Liver (tissue), 9 donors: ENCODE measurements around the gene CABCOCO1. TPM values are rescaled to one million over a fixed set of nuclear protein-coding genes. Genes with fewer than 3 reads are reported as not detected.

Experiments used
- DNase-seq: peaks from one replicate; pipeline ENCODE4 v3.0.0-alpha.2; 2017; ENCODE audit warnings: low spot score
- H3K27ac ChIP-seq, 2 donors: one replicate each; pipeline ENCODE4 v1.7.0; 2013; ENCODE audit warnings: inconsistent platforms in 2 of 2, low read length in 2 of 2, control low read depth in 1 of 2, low read depth in 1 of 2, mild to moderate bottlenecking in 1 of 2
- H3K27me3 ChIP-seq, 4 donors: one replicate each; pipeline versions ENCODE4 v1.6.1 to v1.7.0; 2013; ENCODE audit warnings: low read length in 3 of 4, inconsistent platforms in 1 of 4, mild to moderate bottlenecking in 1 of 4, moderate library complexity in 1 of 4; ENCODE audit not compliant: control insufficient read depth in 4 of 4, insufficient read depth in 4 of 4
- H3K36me3 ChIP-seq, 4 donors: one replicate each; pipeline versions ENCODE4 v1.6.1 to v1.7.0; 2013; ENCODE audit warnings: low read length in 3 of 4, mild to moderate bottlenecking in 3 of 4, low read depth in 1 of 4, moderate library complexity in 1 of 4; ENCODE audit not compliant: control insufficient read depth in 4 of 4, insufficient read depth in 3 of 4
- H3K4me1 ChIP-seq, 4 donors: one replicate each; pipeline versions ENCODE4 v1.6.1 to v1.7.0; 2013; ENCODE audit warnings: low read length in 3 of 4, mild to moderate bottlenecking in 3 of 4, moderate library complexity in 1 of 4; ENCODE audit not compliant: control insufficient read depth in 4 of 4, insufficient read depth in 4 of 4
- H3K4me3 ChIP-seq, 3 donors: one replicate each; pipeline versions ENCODE4 v1.6.1 to v1.7.0; 2013; ENCODE audit warnings: low read length in 3 of 3, control low read depth in 1 of 3, low read depth in 1 of 3, mild to moderate bottlenecking in 1 of 3
- H3K9ac ChIP-seq, 2 donors: one replicate each; pipeline ENCODE4 v1.7.0; 2013; ENCODE audit warnings: low read length in 2 of 2, mild to moderate bottlenecking in 2 of 2, moderate library complexity in 2 of 2, control low read depth in 1 of 2, low read depth in 1 of 2
- H3K9me3 ChIP-seq, 4 donors: one replicate each; pipeline versions ENCODE4 v1.6.1 to v1.7.0; 2013; ENCODE audit warnings: low read length in 3 of 4; ENCODE audit not compliant: control insufficient read depth in 4 of 4
- ATF3 ChIP-seq: IDR thresholded peaks from 2 replicates; pipeline ENCODE4 v1.6.1; 2016; ENCODE audit warnings: antibody characterized with exemption
- CTCF ChIP-seq: fragments of 150-350 bp; IDR thresholded peaks from 2 replicates; pipeline ENCODE4 v1.5.1; 2017; ENCODE audit warnings: improper control_type of control experiment, low read depth, low read length; ENCODE audit not compliant: missing input control
- EGR1 ChIP-seq, 2 donors: IDR thresholded peaks; 2 replicates each; pipeline ENCODE4 v1.6.1; 2016 to 2018; ENCODE audit warnings: antibody characterized with exemption in 2 of 2, low read depth in 2 of 2
- FOXA2 ChIP-seq: IDR thresholded peaks from 2 replicates; pipeline ENCODE4 v1.6.1; 2016; ENCODE audit warnings: antibody characterized with exemption
- GABPA ChIP-seq, 2 donors: IDR thresholded peaks in 1 of 2; conservative IDR thresholded peaks in 1 of 2; 2 replicates each; pipeline ENCODE4 v1.6.1; 2016; ENCODE audit warnings: antibody characterized with exemption in 2 of 2, mild to moderate bottlenecking in 1 of 2, moderate library complexity in 1 of 2
- HNF4A ChIP-seq, 2 donors: conservative IDR thresholded peaks; 2 replicates each; pipeline ENCODE4 v1.6.1; 2016; ENCODE audit warnings: antibody characterized with exemption in 2 of 2, mild to moderate bottlenecking in 2 of 2
- HNF4G ChIP-seq: IDR thresholded peaks from 2 replicates; pipeline ENCODE4 v1.6.1; 2016; ENCODE audit warnings: antibody characterized with exemption
- JUND ChIP-seq, 2 donors: IDR thresholded peaks; 2 replicates each; pipeline ENCODE4 v1.6.1; 2016; ENCODE audit warnings: antibody characterized with exemption in 2 of 2
- NR2F2 ChIP-seq: IDR thresholded peaks from 2 replicates; pipeline ENCODE4 v1.6.1; 2016; ENCODE audit warnings: antibody characterized with exemption
- RXRA ChIP-seq, 2 donors: IDR thresholded peaks; 2 replicates each; pipeline ENCODE4 v1.6.1; 2017 to 2018; ENCODE audit warnings: antibody characterized with exemption in 2 of 2, mild to moderate bottlenecking in 1 of 2
- SP1 ChIP-seq: IDR thresholded peaks from 2 replicates; pipeline ENCODE4 v1.6.1; 2018; ENCODE audit warnings: antibody characterized with exemption, mild to moderate bottlenecking
- TAF1 ChIP-seq: conservative IDR thresholded peaks from 2 replicates; pipeline ENCODE4 v1.6.1; 2016; ENCODE audit warnings: antibody characterized with exemption, mild to moderate bottlenecking
- YY1 ChIP-seq: IDR thresholded peaks from 2 replicates; pipeline ENCODE4 v1.6.1; 2016; ENCODE audit warnings: antibody characterized with exemption, mild to moderate bottlenecking
- ZBTB33 ChIP-seq: IDR thresholded peaks from 2 replicates; pipeline ENCODE4 v1.6.1; 2016; ENCODE audit warnings: antibody characterized with exemption
- WGBS: extraction: QIAGEN DNeasy Blood & Tissue Kit; methylation state at CpG from one replicate; pipeline ENCODE4 v1.1.7; 2013; 5-methylcytosine and 5-hydroxymethylcytosine counted together
- polyA plus RNA-seq, 2 donors: library from polyadenylated mRNA; stranded (reverse) in 1 of 2; unstranded in 1 of 2; fragments of 200-250 nt in 1 of 2; fragments of >200 nt in 1 of 2; fragmentation: Nextera tagmentation in 1 of 2; extraction: Ambion mirVana in 1 of 2; gene quantifications; one replicate each; pipeline versions ENCODE4 v1.2.1 to v1.2.3, GENCODE V29; 2013 to 2015
- total RNA-seq, 2 donors: library from RNA; depleted of rRNA; stranded (reverse); fragments of >200 nt; gene quantifications; one replicate each; pipeline ENCODE4 v1.2.3, GENCODE V29; 2014
- donor health status: healthy.
- donor health status: healthy.
- donor health status: healthy.
- donor health status: healthy.
- donor health status: healthy.

The CABCOCO1 gene
- total and polyA plus RNA-seq, 4 donors, result 0.09 to 0.20 TPM; not detected in 2

- TF ChIP-seq ATF3 (no peak), RXRA (IDR thresholded peaks at IDR 0.05) (no peak)
Observed at GRCh38 chr10:61798713-61799112, 136.0 kb downstream of the CABCOCO1 start (continued).

- no peak overlapping the region for H3K9ac ChIP-seq
- WGBS, result 92% methylated on average over 5 of the region's 5 CpGs
- DNase-seq, result no peak
Observed at GRCh38 chr10:61801484-61801883, 138.8 kb downstream of the CABCOCO1 start.

GRCh38 chr10:61803269-61803668, 140.5 kb downstream of the CABCOCO1 start:
- DNase-seq, result no peak
- H3K27ac ChIP-seq, result no peak overlapping the region
- no peaks in the 10 kb centered on the region for H3K27me3 ChIP-seq
- no peaks in the 10 kb centered on the region for H3K36me3 ChIP-seq
- no peak overlapping the region for H3K4me3 ChIP-seq
- H3K4me1 ChIP-seq, result no peaks in the 10 kb centered on the region
- WGBS, result 77% methylated on average over 3 of the region's 3 CpGs
- TF ChIP-seq NR2F2, result no peak
- TF ChIP-seq TAF1, result no peak
- no peak for TF ChIP-seq YY1
- no peak for TF ChIP-seq CTCF
- no peak for TF ChIP-seq HNF4A (conservative IDR thresholded peaks at IDR 0.05)
- TF ChIP-seq JUND (IDR thresholded peaks at IDR 0.05), result no peak
- TF ChIP-seq GABPA (IDR thresholded peaks at IDR 0.05 in 1 of 2, conservative IDR thresholded peaks at IDR 0.05 in 1 of 2), result no peak
- TF ChIP-seq HNF4G, result no peak
- TF ChIP-seq FOXA2, result no peak
- no peak for TF ChIP-seq ZBTB33
- H3K9ac ChIP-seq, result no peak overlapping the region
- no peaks in the 10 kb centered on the region for H3K9me3 ChIP-seq

More at GRCh38 chr10:61801484-61801883, 138.8 kb downstream of the CABCOCO1 start:
- H3K36me3 ChIP-seq, result no peaks in the 10 kb centered on the region
- H3K4me1 ChIP-seq, result no peaks in the 10 kb centered on the region
- TF ChIP-seq YY1 (no peak), FOXA2 (no peak), EGR1 (IDR thresholded peaks at IDR 0.05; ENCODE audit: low read depth in 2 of 2) (no peak), NR2F2 (no peak), SP1 (no peak), RXRA (IDR thresholded peaks at IDR 0.05) (no peak), ZBTB33 (no peak), CTCF (no peak)
- H3K27me3 ChIP-seq, result no peaks in the 10 kb centered on the region
- H3K9me3 ChIP-seq, result no peaks in the 10 kb centered on the region
- no peak overlapping the region for H3K27ac ChIP-seq
- no peak overlapping the region for H3K4me3 ChIP-seq
